ENCODE results near the gene KIF3C.
"Not testable (repeated sequence)": the region's sequence is repeated elsewhere in the genome, so short reads cannot be mapped to it uniquely, and the experiment has no call there.

The KIF3C gene

GRCh38 chr2:25982273-25982967, at the start of gene KIF3C:
Gene KIF3C, minus strand, starts transcription at chr2:25982497. Its CDS starts 580 bp downstream, at chr2:25981917.
- no peaks in the 10 kb centered on the region for H3K36me3 ChIP-seq (ENCODE audit: control insufficient read depth, insufficient read depth, low read length)
- H3K27me3 ChIP-seq (ENCODE audit: control insufficient read depth, insufficient read depth, low read length) = no peaks in the 10 kb centered on the region
- peak within 1 kb of the TSS; percentile 74 for H3K4me3 ChIP-seq (ENCODE audit: low read length)
- H3K4me1 ChIP-seq (ENCODE audit: control insufficient read depth, insufficient read depth, low read length) = peaks cover 3% of the 10 kb centered on the region
- H3K27ac ChIP-seq (ENCODE audit: low read depth, low read length) = peak within 1 kb of the TSS; percentile 46
- peak within 1 kb of the TSS; percentile 21 for H3K9ac ChIP-seq (ENCODE audit: low read length)

- not testable (repeated sequence) for H3K4me1 ChIP-seq (ENCODE audit: control insufficient read depth, insufficient read depth, low read length); H3K27ac ChIP-seq (ENCODE audit: low read depth, low read length); H3K36me3 ChIP-seq (ENCODE audit: control insufficient read depth, insufficient read depth, low read length); H3K9ac ChIP-seq (ENCODE audit: low read length); H3K27me3 ChIP-seq (ENCODE audit: control insufficient read depth, insufficient read depth, low read length); H3K4me3 ChIP-seq (ENCODE audit: low read length)
Observed at GRCh38 chr2:26028083-26028482, 45.8 kb upstream of the KIF3C start.

GRCh38 chr2:26025509-26025908, 43.2 kb upstream of the KIF3C start:
- Histone ChIP-seq H3K27me3 (ENCODE audit: control insufficient read depth, insufficient read depth, low read length) (no peaks in the 10 kb centered on the region), H3K4me3 (ENCODE audit: low read length) (no peak overlapping the region), H3K4me1 (ENCODE audit: control insufficient read depth, insufficient read depth, low read length) (no peaks in the 10 kb centered on the region), H3K9ac (ENCODE audit: low read length) (no peak overlapping the region), H3K36me3 (ENCODE audit: control insufficient read depth, insufficient read depth, low read length) (no peaks in the 10 kb centered on the region), H3K27ac (ENCODE audit: low read depth, low read length) (no peak overlapping the region)

GRCh38 chr2:26024260-26024659, 42.0 kb upstream of the KIF3C start:
- Histone ChIP-seq H3K9ac (ENCODE audit: low read length) (no peak overlapping the region), H3K4me3 (ENCODE audit: low read length) (no peak overlapping the region), H3K36me3 (ENCODE audit: control insufficient read depth, insufficient read depth, low read length) (no peaks in the 10 kb centered on the region), H3K27me3 (ENCODE audit: control insufficient read depth, insufficient read depth, low read length) (no peaks in the 10 kb centered on the region), H3K4me1 (ENCODE audit: control insufficient read depth, insufficient read depth, low read length) (no peaks in the 10 kb centered on the region), H3K27ac (ENCODE audit: low read depth, low read length) (no peak overlapping the region)

- H3K27me3 ChIP-seq (ENCODE audit: control insufficient read depth, insufficient read depth, low read length) = no peaks in the 10 kb centered on the region
Observed at GRCh38 chr2:26020231-26020640, 37.9 kb upstream of the KIF3C start.

GRCh38 chr2:26018184-26019055, 36.1 kb upstream of the KIF3C start:
- Histone ChIP-seq H3K27ac (ENCODE audit: low read depth, low read length) (peak overlapping the region; percentile 77), H3K9ac (ENCODE audit: low read length) (no peak overlapping the region), H3K4me3 (ENCODE audit: low read length) (no peak overlapping the region), H3K27me3 (ENCODE audit: control insufficient read depth, insufficient read depth, low read length) (no peaks in the 10 kb centered on the region), H3K4me1 (ENCODE audit: control insufficient read depth, insufficient read depth, low read length) (peaks cover 7% of the 10 kb centered on the region), H3K36me3 (ENCODE audit: control insufficient read depth, insufficient read depth, low read length) (no peaks in the 10 kb centered on the region)

More at GRCh38 chr2:26020231-26020640, 37.9 kb upstream of the KIF3C start:
- Histone ChIP-seq H3K27ac (ENCODE audit: low read depth, low read length) (no peak overlapping the region), H3K9ac (ENCODE audit: low read length) (no peak overlapping the region), H3K4me1 (ENCODE audit: control insufficient read depth, insufficient read depth, low read length) (peaks cover 7% of the 10 kb centered on the region), H3K36me3 (ENCODE audit: control insufficient read depth, insufficient read depth, low read length) (no peaks in the 10 kb centered on the region), H3K4me3 (ENCODE audit: low read length) (no peak overlapping the region)

- Histone ChIP-seq H3K9ac (ENCODE audit: low read length) (no peak overlapping the region), H3K4me1 (ENCODE audit: control insufficient read depth, insufficient read depth, low read length) (peaks cover 7% of the 10 kb centered on the region), H3K27ac (ENCODE audit: low read depth, low read length) (peak overlapping the region; percentile 77), H3K4me3 (ENCODE audit: low read length) (no peak overlapping the region), H3K27me3 (ENCODE audit: control insufficient read depth, insufficient read depth, low read length) (no peaks in the 10 kb centered on the region), H3K36me3 (ENCODE audit: control insufficient read depth, insufficient read depth, low read length) (no peaks in the 10 kb centered on the region)
Observed at GRCh38 chr2:26017464-26018183, 35.3 kb upstream of the KIF3C start.

GRCh38 chr2:26016706-26017045, 34.4 kb upstream of the KIF3C start:
- H3K9ac ChIP-seq (ENCODE audit: low read length); H3K4me1 ChIP-seq (ENCODE audit: control insufficient read depth, insufficient read depth, low read length); H3K4me3 ChIP-seq (ENCODE audit: low read length); H3K36me3 ChIP-seq (ENCODE audit: control insufficient read depth, insufficient read depth, low read length); H3K27me3 ChIP-seq (ENCODE audit: control insufficient read depth, insufficient read depth, low read length); H3K27ac ChIP-seq (ENCODE audit: low read depth, low read length): not testable (repeated sequence)

- Histone ChIP-seq H3K27me3 (ENCODE audit: control insufficient read depth, insufficient read depth, low read length) (no peaks in the 10 kb centered on the region), H3K9ac (ENCODE audit: low read length) (no peak overlapping the region), H3K36me3 (ENCODE audit: control insufficient read depth, insufficient read depth, low read length) (no peaks in the 10 kb centered on the region), H3K4me1 (ENCODE audit: control insufficient read depth, insufficient read depth, low read length) (peaks cover 7% of the 10 kb centered on the region), H3K4me3 (ENCODE audit: low read length) (no peak overlapping the region), H3K27ac (ENCODE audit: low read depth, low read length) (no peak overlapping the region)
Observed at GRCh38 chr2:26016012-26016705, 33.9 kb upstream of the KIF3C start.

GRCh38 chr2:26013668-26014067, 31.4 kb upstream of the KIF3C start:
- H3K4me1 ChIP-seq (ENCODE audit: control insufficient read depth, insufficient read depth, low read length) = peaks cover 7% of the 10 kb centered on the region
- H3K27ac ChIP-seq (ENCODE audit: low read depth, low read length) = no peak overlapping the region

GRCh38 chr2:26011990-26012856, 29.9 kb upstream of the KIF3C start:
- no peaks in the 10 kb centered on the region for H3K36me3 ChIP-seq (ENCODE audit: control insufficient read depth, insufficient read depth, low read length)
- no peak overlapping the region for H3K27ac ChIP-seq (ENCODE audit: low read depth, low read length)
- no peak overlapping the region for H3K9ac ChIP-seq (ENCODE audit: low read length)
- H3K4me1 ChIP-seq (ENCODE audit: control insufficient read depth, insufficient read depth, low read length) = no peaks in the 10 kb centered on the region
- no peak overlapping the region for H3K4me3 ChIP-seq (ENCODE audit: low read length)
- no peaks in the 10 kb centered on the region for H3K27me3 ChIP-seq (ENCODE audit: control insufficient read depth, insufficient read depth, low read length)

More at GRCh38 chr2:26013668-26014067, 31.4 kb upstream of the KIF3C start:
- H3K4me3 ChIP-seq (ENCODE audit: low read length) = no peak overlapping the region
- H3K27me3 ChIP-seq (ENCODE audit: control insufficient read depth, insufficient read depth, low read length) = no peaks in the 10 kb centered on the region
- H3K9ac ChIP-seq (ENCODE audit: low read length) = no peak overlapping the region
- no peaks in the 10 kb centered on the region for H3K36me3 ChIP-seq (ENCODE audit: control insufficient read depth, insufficient read depth, low read length)

Data from rectal smooth muscle tissue (tissue), 1 donor.